PFSK-1 (cell line): ENCODE measurements around the gene DEPDC1B.

ENCODE experiments used
- FOXP2 ChIP-seq: optimal IDR thresholded peaks from 2 replicates; pipeline ENCODE3; 2011; ENCODE audit warnings: borderline replicate concordance, control low read depth, inconsistent platforms; ENCODE audit not compliant: insufficient read depth; ENCODE audit errors: extremely low read length, extremely low read depth
- POLR2AphosphoS5 ChIP-seq: IDR thresholded peaks from 2 replicates; pipeline ENCODE4 v1.6.1; 2012; ENCODE audit warnings: low read depth, mild to moderate bottlenecking, control low read depth, low read length, moderate library complexity
- SIN3A ChIP-seq: IDR thresholded peaks from 2 replicates; pipeline ENCODE4 v1.6.1; 2012; ENCODE audit warnings: mild to moderate bottlenecking, low read length, moderate library complexity, borderline replicate concordance; ENCODE audit not compliant: insufficient read depth
- TAF1 ChIP-seq: IDR thresholded peaks from 2 replicates; pipeline ENCODE4 v1.6.1; 2012; ENCODE audit warnings: low read length, control low read depth, borderline replicate concordance; ENCODE audit not compliant: insufficient read depth
- TF ChIP-seq, protein P1 (sequence below), 2 experiments: IDR thresholded peaks; 2 replicates each; pipeline versions ENCODE4 v1.6.1 to v1.8.0; 2011 to 2012; ENCODE audit warnings: low read depth in 2 of 2, low read length in 2 of 2, control low read depth in 1 of 2, inconsistent platforms in 1 of 2, mild to moderate bottlenecking in 1 of 2, moderate library complexity in 1 of 2; ENCODE audit not compliant: insufficient read depth in 1 of 2

Gene DEPDC1B

DNA sequence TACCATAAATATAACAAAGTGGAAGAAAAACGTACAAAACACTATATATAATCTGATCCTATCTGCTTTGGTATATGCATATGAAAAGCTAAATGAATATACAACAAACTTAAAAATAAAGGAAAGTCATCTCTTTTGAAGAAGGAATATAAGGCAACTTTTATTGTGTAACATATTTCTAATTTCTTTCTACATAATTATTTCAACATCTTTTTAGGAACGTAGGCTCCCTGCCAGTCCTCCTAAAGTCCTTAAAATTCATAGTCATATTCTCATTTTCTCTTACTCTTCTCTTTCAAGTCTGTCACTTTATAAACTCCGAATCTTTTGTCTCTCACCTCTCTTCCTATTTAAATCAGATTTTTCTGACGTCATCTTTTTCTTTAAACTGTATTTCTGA is 9.6 kb downstream of the DEPDC1B start:
- TF ChIP-seq SIN3A (no peak), FOXP2 (no peak), POLR2AphosphoS5 (no peak)
- TF ChIP-seq, protein P1, sequence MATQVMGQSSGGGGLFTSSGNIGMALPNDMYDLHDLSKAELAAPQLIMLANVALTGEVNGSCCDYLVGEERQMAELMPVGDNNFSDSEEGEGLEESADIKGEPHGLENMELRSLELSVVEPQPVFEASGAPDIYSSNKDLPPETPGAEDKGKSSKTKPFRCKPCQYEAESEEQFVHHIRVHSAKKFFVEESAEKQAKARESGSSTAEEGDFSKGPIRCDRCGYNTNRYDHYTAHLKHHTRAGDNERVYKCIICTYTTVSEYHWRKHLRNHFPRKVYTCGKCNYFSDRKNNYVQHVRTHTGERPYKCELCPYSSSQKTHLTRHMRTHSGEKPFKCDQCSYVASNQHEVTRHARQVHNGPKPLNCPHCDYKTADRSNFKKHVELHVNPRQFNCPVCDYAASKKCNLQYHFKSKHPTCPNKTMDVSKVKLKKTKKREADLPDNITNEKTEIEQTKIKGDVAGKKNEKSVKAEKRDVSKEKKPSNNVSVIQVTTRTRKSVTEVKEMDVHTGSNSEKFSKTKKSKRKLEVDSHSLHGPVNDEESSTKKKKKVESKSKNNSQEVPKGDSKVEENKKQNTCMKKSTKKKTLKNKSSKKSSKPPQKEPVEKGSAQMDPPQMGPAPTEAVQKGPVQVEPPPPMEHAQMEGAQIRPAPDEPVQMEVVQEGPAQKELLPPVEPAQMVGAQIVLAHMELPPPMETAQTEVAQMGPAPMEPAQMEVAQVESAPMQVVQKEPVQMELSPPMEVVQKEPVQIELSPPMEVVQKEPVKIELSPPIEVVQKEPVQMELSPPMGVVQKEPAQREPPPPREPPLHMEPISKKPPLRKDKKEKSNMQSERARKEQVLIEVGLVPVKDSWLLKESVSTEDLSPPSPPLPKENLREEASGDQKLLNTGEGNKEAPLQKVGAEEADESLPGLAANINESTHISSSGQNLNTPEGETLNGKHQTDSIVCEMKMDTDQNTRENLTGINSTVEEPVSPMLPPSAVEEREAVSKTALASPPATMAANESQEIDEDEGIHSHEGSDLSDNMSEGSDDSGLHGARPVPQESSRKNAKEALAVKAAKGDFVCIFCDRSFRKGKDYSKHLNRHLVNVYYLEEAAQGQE (IDR thresholded peaks at IDR 0.05; ENCODE audit: insufficient read depth in 1 of 2, low read depth in 2 of 2, low read length in 2 of 2): no peak

DNA sequence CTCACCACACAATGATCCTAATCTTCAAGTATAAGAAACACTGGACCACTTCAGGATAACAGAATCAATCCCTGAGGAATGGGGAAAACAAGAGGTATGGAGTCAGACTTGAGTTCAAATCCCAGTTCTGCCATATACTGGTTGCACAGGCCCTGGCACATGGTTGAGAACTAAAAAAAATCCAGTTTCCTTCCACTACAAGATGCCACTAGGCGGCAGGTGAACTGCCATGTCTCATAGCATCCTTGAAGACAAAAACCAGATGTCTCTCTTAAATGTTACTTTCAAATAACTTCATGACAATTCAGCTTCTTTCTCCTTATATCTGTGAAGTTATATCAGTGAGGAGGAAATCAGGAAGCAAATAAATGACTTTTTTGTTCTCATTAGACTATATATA is 11.0 kb downstream of the DEPDC1B start:
- TF ChIP-seq, protein P1 (IDR thresholded peaks at IDR 0.05; ENCODE audit: insufficient read depth in 1 of 2, low read depth in 2 of 2, low read length in 2 of 2): no peak
- TF ChIP-seq TAF1: no peak
- no peak for TF ChIP-seq SIN3A
- TF ChIP-seq POLR2AphosphoS5: no peak

DNA sequence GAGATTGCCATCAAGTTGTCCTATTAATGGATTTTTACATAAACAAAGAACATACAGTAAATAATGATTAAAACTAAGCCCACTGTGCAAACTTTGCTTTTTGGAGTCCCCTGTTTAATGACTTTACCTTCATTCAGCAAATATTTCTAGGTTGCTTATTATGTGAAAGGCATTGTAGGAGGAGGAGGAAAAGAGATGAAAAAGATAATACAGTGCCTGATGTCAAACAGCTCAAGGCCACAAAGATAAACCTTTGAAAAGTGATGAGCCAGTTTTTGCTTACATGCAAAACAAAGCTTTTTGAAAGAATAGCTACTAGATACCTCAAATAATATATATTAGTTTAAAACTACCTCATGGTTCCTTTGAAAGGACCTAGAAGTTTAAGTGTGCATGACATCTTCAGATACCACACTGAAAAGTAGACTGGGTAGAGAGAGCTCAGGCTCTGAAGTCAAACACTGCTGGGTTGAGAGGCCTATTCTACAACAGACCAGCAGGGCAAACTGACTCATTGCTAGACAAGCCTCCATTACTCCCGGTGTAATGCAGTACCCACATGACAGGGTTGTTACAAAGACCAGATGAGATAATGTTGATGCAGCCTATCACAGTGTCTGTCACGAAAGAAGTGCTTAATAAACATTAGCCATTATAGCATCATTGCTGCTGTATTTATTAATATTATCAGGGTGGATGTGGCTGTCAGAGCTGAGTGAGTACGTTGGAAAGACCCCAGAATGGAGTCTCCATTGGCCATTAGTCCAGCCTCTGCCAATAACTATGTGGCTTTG is 11.8 kb downstream of the DEPDC1B start:
- TF ChIP-seq, protein P1 (IDR thresholded peaks at IDR 0.05; ENCODE audit: insufficient read depth in 1 of 2, low read depth in 2 of 2, low read length in 2 of 2): no peak
- TF ChIP-seq TAF1 (no peak), POLR2AphosphoS5 (no peak), SIN3A (no peak), FOXP2 (no peak)

DNA sequence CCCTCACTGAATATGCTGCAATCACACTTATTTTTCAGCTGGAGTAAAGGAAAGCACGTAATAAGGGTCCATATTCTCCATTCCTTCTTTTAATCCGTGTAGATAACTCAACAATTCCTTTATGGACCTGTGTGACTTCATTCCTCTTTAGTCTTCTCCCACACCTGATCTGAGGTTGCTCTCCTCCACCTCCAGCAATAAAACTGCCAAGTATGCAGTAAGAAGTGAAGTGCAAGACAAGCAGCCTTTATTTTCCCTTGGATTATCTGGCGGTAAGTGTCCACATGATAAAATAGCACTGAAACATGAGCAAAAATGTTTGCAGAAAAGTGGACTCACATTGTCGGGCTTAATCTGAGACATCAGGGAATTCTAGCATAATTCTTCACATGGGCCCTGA is 13.8 kb downstream of the DEPDC1B start:
- TF ChIP-seq SIN3A: no peak
- TF ChIP-seq FOXP2: no peak
- TF ChIP-seq, protein P1 (IDR thresholded peaks at IDR 0.05; ENCODE audit: insufficient read depth in 1 of 2, low read depth in 2 of 2, low read length in 2 of 2): no peak

DNA sequence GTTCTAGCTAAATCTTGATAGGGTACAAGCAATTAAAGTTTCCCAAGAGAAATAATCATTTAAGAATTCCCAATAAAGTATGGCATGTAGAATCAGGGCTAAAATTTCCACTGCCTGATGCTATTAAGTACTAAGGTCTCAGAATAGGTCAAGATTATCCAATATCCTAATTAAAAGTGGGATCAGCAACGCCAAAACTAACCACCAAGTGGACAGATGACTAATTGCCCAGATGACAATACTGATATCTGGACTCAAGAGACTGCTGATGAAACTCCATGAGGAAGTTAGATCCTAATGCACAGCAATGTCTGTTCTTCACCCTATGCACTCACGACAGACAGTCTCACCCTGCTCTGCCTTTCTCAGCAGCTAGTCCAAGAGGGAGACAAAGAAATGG is 14.3 kb downstream of the DEPDC1B start:
- TF ChIP-seq, protein P1 (IDR thresholded peaks at IDR 0.05; ENCODE audit: insufficient read depth in 1 of 2, low read depth in 2 of 2, low read length in 2 of 2): no peak
- TF ChIP-seq SIN3A: no peak
